Heart left ventricle (tissue), 13 donors: ENCODE data around the gene TRPM8.

Experiments used
- CTCF ChIP-seq, 12 donors: fragments of 200-600 bp; sonication (generic) in 4 of 12; IDR thresholded peaks; one replicate each; pipeline versions ENCODE4 v1.5.0 to v1.8.0; 2018 to 2022; ENCODE audit warnings: antibody characterized with exemption in 12 of 12, mild to moderate bottlenecking in 5 of 12
- POLR2A ChIP-seq, 2 donors: fragments of 450-650 bp; IDR thresholded peaks; one replicate each; pipeline ENCODE4 v1.6.1; 2017; ENCODE audit warnings: antibody characterized with exemption in 2 of 2, mild to moderate bottlenecking in 2 of 2, moderate library complexity in 2 of 2
- donor health status: ischemic (EF 13 %, LVEDD 7.1; RV severe dilation, severe dysfunction).
- donor health status: DM: no; HTN: yes; CAD: no.
- donor health status: DM: no; HTN: no; CAD: no.
- donor health status: ischemic (EF 25% LVEDD 6.9; RV normal size, moderate dysfunction).
- donor health status: ischemic (EF 25% LVEDD 5.7; RV mildly dilated, moderate dysfunction).
- donor health status: ischemic (EF 35%, LVEDD 5.7; RV mildly dilated, moderate dysfunction).
- donor health status: nonischemic (EF 11% LVEDD 7.7; RV severe dilation, severe dysfunction).
- donor health status: DM: yes; HTN: yes; CAD: no.
- donor health status: PGD.
- donor health status: ischemic (EF 29% LVEDD 5.4; RV normal size, mild dysfunction).
- donor health status: nonischemic (EF 23%, LVEDD 6.1; RV moderate dilation, normal function).

- no peak for TF ChIP-seq CTCF (IDR thresholded peaks at IDR 0.05)
- TF ChIP-seq POLR2A (IDR thresholded peaks at IDR 0.05), result no peak
These were observed 114.0 kb downstream of the TRPM8 start for GRCh38 chr2:234031207-234031606.
